KBM-7 (cell line): ENCODE results near the gene TBC1D25.
"Not testable (repeated sequence)": the region's sequence is repeated elsewhere in the genome, so short reads cannot be mapped to it uniquely, and the experiment has no call there.

Source experiments
- DNase-seq: peaks from one replicate; pipeline ENCODE4 v3.0.0-alpha.2; 2015
- in situ Hi-C: fragments of 300-500 bp; cut with MboI; formaldehyde crosslinking; loops from 2 replicates; pipeline ENCODE4 v1.14.3; 2020; ENCODE audit warnings: low sequenced_read_pairs, low pct_unique_long_range_greater_than_20kb, mixed read lengths

Gene TBC1D25

DNA sequence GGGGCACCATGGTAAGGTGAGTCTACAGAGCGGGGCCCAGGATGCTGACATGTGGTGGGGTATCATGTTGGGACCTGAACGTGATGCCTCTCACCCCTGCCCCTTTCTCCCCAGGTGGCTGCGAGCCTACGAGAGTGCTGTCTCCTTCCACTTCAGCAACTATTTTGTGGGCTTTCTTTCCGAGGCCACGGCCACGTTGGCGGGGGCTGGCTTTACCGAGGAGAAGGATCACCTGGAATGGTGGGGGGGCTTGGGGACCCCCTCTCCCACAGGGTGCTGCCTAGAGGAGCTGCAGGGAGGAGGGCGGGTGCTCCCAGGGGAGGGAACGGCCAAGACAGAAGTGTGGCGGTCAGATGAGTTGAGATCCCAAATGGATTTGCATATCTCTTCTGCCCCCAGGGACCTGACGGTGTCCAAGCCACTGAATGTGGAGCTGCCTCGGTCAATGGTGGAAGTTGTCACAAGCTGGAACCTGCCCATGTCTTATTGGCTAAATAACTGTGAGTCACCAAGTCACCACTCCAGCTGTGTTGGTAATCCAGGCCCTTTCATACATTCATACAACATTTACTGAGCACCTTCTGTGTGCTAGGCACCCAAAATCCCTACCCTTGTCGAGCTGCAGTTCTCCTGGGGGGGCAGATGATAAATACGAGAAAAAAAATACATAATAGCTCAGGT, 25.2 kb upstream of the TBC1D25 start:
- in situ Hi-C loops: no loop called here

DNA sequence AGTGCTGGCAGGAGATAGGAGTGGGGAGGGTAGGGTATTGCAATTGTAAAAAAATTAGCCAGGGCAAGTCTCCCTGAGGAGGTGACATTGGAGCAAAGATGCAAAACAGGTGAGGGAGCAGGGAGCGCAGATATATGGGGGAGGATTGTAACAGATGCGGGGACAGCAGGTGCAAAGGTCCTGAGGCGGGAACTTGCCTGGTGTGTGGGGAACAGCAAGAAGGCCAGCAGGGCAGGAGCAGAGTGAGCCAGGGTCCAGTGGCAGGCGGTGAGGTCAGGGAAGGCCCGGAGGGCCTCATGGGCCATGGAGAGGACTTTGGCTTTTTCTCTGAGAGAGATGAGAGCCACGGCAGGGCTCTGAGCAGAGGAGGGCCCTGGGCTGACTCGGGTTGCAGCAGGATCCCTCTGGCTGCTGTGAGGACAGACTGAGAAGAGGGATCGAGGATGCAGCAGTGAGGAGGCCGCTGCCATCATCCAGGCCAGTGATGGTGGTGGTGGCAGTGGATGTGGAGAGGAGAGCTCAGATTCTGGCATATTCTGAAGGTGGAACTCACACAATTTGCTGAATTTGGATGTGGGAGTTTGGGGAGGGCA, 24.6 kb upstream of the TBC1D25 start:
- no peak for DNase-seq
- in situ Hi-C loops: no loop called here

More for the DNA sequence above, 25.2 kb upstream of the TBC1D25 start:
- DNase-seq: no peak

DNA sequence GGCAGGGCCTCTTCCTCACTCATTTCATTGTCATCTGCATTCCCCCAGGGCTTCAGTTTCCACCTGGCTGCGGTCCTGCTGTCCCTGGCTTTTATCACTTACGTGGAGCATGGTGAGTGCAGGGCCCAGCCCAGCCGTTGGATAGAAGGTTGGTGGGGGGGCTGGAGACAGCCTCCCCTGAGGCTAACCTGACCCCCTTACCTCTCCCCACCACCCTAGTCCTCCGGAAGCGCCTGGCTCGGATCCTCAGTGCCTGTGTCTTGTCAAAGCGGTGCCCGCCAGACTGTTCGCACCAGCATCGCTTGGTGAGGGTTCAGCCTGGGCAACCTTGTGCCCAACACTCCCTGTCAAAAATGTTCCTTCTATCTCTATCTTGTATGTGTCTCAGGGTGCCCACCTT, 23.7 kb upstream of the TBC1D25 start:
- no peak for DNase-seq
- in situ Hi-C loops: no loop called here

DNA sequence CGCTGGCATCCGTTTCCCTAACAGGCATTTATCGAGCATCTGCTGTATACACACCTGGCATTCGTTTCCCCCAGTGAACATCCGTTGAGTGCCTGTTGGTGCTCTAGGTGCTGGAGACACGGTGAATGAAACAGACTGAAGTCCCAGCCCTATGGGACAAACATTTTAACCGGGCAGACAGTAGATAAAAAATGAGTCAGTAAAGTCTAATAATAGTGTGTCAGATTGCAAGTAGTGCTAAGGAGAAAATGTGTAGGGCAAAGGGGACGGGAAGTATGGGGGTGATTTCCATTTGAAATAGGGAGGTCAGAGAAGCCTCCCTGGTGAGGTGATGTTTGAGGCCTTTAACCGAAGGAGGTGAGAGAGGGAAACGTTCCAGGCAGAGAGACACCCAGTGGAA, 23.2 kb upstream of the TBC1D25 start:
- DNase-seq: no peak
- in situ Hi-C loops: no loop called here

DNA sequence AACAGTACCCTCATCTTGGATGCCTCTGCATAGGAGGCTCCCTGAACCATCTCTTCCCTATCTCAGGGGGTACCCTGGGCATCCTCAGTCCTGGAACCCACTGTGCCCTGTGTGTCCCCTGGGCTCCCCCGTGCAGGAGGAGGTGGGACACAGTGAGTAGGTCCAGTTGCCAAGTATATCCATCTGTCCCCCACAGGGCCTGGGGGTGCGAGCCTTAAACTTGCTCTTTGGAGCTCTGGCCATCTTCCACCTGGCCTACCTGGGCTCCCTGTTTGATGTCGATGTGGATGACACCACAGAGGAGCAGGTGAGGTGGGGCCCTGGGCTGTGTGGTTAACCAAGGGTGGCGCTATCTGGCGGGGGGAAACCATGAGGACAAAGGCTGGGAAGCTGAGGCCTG, 22.5 kb upstream of the TBC1D25 start:
- DNase-seq: no peak
- in situ Hi-C loops: no loop called here

DNA sequence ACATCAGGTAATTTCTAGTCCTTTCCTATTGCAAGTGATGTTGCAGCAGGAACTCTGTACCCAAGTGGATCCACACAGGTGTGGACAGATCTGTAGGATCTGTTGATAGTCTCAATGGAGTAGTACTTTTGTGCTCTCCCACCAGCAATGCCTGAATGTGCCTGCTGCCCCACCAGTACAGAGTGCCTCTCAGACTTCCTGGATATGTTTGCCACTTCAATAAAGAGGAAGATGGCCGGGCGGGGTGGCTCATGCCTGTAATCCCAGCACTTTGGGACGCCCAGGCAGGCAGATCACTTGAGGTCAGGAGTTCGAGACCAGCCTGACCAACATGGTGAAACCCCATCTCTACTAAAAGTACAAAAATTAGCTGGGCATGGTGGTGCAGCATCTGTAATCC, 20.0 kb upstream of the TBC1D25 start:
- in situ Hi-C loops: not testable (repeated sequence)
- peak; percentile 63 for DNase-seq

DNA sequence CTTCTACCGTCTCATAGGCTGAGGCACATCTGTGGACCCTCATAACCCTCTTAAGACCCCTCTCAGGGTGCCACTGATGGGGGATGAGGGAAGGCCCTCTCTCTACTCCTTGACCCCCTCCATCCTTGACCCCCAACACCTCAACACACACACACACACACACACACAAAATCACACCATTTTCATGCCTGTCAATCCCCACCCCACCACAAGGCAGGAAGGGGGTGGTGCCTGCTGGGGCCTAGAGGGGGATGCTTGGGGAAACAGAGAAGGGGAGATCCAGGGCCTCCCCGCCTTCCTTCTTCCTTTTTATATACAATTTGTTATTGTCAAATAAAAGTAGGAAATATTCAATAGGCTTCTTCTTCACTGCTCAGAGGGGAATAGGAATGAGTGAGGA, 19.1 kb upstream of the TBC1D25 start:
- DNase-seq: no peak
- in situ Hi-C loops: no loop called here

DNA sequence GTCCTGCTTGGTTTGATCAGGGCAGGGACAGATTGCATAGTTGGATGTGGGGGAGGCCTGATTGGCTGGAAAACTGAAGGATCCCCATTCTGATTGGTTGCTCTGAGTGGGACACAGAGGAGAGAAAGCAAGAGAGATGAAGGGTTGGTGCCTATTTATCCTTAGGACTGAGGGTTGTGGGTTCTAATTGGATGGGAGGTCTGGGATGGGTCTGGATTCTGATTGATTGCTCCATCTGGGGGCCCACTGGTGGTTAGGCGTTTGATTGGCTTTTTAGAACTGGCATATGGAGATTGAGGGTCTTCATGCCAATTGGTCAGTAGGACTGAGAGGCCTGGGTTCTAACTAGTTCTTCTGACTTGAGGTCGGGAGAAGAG, 18.6 kb upstream of the TBC1D25 start:
- in situ Hi-C loops: no loop called here
- DNase-seq: peak; percentile 39

DNA sequence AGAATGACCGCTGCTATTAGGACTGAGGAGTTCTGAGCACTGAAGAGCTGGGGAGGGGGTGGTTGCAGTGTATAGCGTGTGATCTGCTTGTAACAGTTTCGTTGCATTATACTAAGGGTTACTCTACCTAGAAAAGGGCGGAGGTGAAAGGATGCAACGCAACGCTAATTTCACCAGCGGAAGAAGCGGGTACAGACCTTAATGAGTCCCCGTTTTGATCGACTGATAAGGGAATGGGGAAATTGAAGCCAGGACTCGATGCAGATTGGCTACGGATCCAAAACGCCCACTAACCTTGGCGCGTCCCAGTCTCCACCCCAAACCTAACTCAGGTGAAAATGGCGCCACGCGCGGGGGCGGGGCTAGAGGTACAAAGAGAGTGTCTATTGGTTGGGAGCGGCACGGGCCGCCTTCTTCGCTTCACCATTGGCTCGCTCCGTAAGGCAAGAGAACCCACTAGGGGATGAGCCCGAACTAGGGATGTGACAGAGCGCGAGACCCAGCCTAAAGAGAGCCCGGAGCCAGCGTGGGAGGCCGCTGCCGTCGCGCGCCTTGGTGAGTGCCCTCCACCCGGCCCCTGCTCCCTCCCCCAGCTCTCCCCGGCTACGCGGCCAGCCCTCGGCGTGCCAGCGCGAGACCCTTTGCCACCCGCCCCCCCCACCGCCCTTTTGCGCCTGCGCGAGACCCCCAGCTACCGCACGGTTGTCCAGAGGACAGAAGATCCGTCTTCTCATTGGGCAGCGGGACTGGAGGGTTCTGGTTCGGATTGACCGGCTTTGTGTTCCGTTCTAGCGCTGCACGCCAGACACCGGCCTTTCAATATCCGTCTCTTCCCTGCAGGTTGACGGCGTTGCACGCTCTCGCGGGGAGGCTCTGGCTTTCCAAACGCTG, 17.9 kb upstream of the TBC1D25 start, which contains the start of gene EBP:
Gene EBP (plus strand): TSS at position 456 of the 891 bp plus-strand sequence. CDS start 1,964 bp downstream, outside the sequence.
- in situ Hi-C loops: no loop called here
- peak; percentile 99 for DNase-seq

DNA sequence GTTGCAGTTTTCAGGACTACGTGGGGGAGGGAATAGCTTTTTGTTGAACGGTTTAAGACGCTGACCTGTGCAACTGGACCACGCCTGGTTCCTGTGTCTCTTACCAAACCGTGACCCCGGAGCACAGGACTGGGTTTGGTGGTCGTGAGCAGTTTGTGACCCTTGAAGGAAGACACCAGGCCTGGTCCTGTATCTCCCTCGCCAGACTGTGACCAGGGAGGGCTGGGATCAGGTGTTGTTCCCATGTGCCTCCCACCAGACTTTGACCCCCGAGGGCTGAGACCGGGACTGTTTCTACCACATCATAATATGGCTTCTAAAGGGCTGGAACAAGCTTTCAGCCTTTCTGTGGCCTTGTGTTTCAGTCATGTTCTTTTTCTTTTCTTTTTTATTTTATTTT, 17.2 kb upstream of the TBC1D25 start:
- in situ Hi-C loops: no loop called here
- no peak for DNase-seq

DNA sequence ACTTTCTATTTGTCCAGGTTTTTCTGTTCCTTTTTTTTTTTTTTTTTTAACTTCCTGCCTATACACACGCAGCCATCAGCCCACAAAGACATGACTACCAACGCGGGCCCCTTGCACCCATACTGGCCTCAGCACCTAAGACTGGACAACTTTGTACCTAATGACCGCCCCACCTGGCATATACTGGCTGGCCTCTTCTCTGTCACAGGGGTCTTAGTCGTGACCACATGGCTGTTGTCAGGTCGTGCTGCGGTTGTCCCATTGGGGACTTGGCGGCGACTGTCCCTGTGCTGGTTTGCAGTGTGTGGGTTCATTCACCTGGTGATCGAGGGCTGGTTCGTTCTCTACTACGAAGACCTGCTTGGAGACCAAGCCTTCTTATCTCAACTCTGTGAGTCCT, 15.8 kb upstream of the TBC1D25 start:
- in situ Hi-C loops: no loop called here
- DNase-seq: peak; percentile 38

DNA sequence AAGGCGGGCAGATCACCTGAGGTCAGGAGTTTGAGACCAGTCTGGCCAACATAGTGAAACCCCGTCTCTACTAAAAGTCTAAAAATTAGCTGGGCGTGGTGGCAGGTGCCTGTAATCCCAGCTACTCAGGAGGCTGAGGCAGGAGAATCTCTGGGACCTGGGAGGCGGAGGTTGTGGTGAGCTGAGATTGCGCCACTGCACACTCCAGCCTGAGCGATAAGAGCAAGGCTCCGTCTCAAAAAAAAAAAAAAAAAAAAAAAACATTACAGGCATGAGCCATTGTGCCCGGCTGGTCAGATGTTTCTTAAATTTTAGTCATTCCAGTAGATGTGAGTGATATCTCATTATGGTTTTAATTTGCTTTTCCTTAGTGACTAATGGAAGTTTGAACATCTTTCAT, 13.7 kb upstream of the TBC1D25 start:
- in situ Hi-C loops, DNase-seq: not testable (repeated sequence)

DNA sequence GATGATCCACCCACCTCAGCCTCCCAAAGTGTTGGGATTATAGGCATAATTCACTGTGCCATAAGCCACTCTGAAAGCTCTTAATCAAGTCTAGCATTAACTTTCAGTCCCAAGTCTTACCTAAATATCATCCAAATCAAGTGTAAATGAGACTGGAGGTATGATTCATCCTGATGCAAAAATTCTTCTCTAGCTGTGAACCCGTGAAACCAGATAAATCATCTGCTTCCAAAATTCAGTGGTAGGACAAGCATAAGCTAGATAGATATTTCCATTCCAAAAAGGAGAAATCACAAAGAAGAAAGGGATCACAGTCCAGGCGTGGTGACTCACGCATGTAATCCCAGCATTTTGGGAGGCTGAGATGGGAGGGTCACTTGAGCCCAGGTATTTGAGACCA, 8.8 kb upstream of the TBC1D25 start:
- DNase-seq: no peak
- in situ Hi-C loops: no loop called here

DNA sequence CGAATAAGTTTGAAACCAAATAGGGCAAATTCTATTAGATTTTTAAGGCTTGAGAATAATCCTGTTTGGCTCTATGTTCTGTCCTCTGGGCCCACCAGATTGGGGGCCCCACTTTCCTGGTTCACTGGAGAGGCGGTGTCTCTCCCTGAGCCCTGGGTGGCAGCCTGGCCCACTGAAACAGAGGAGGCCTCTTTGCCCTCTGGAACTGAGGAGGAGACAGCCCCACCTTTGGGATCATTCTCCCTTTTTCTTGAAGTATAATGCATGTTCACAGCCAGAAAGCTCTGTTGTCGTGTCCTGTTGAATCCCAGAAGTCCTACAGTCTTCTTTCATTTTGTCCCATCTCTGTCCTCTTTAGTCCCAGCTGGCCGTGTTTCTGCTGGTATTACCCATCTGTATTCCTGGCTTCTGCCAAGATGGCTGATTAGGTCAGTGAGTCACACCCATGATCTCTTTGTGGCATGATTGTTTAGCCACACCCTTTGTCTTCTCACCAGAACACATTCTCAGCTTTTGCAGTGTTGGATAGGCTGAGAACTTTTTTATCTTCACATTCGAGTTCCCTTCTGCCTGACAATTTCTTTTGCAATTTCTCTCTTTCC, 8.1 kb upstream of the TBC1D25 start:
- in situ Hi-C loops: no loop called here
- DNase-seq: no peak

DNA sequence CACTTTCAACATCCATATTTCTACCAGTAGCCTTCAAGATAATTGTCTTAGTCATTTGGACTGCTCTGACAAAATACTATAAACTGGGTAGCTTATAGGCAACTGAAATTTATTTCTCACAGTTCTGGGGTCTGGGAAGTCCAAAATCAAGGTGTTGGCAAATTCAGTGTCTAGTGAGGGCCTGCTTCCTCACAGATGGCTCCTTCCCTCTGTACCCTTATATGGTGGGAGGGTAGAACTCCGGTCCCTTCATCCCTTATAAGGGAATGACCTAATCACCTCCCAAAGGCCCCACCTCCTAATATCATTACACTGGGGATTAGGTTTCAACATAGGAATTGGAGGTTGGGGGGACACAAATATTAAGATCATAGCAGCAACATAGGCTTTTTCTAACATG, 7.4 kb upstream of the TBC1D25 start:
- in situ Hi-C loops: no loop called here
- no peak for DNase-seq

DNA sequence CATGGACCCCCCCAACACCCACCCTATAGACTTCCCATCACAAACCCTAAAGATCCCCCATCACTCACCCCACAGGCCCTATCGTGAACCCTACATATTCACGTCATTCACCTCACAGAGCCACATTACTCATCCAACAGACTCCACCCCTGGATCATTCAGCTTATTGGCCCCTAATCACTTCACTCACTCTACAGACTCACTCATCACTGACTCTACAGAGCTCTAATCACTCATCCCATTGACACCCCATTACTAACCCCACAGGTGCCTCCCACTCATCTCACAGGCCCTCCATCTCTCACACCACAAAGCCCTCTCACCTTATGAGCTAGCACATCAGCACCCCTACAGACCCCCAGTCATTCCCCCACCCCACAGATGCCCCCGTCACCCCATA, 6.3 kb upstream of the TBC1D25 start:
- in situ Hi-C loops: no loop called here
- no peak for DNase-seq

DNA sequence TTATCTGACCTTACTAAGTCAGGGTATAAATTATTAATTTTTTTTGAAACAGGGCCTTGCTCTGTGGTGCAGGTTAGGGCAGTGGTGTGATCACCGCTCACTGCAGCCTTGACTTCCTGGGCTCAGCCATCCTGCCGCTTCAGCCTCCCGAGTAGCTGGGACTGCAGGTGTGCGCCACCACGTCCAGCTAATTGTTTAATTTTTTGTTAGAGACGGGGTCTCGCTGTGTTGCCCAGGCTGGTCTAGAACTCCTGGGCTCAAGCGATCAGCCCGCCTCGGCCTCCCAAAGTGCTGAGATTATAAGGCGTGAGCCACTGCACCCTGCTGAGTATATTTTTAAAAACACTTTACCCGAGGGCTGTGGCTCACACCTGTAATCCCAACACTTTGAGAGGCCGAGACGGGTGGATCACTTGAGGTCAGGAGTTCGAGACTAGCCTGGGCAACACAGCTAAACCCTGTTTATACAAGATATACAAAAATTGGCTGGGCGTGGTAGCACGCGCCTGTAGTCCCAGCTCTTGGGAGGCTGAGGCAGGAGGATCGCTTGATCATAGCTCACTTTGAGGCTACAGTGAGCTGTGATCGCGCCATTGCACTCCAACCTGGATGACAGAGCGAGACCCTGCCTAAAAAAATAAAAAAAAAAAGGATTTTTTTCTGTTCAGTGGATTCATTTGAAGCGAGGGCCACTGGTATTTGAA, 721 bp upstream of the TBC1D25 start:
- in situ Hi-C loops: no loop called here
- no peak for DNase-seq

DNA sequence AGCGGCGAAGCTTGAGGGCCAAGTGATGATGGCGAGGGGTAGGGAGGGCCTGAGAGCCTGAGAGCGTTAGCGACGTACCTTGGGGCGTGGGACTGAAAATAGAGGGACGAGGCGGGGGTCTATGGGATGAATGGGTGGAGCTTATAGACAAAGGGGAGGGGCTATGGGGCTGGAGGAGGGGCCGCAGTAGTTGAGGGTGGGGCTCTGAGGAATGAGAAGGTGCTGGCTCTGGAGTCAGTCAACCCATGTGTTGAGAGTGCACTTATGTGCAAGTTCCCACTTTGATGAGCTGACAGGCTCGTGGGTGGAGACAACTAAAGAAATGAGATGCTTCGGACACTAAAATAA, 488 bp downstream of the TBC1D25 start:
- no peak for DNase-seq
- in situ Hi-C loops: no loop called here

DNA sequence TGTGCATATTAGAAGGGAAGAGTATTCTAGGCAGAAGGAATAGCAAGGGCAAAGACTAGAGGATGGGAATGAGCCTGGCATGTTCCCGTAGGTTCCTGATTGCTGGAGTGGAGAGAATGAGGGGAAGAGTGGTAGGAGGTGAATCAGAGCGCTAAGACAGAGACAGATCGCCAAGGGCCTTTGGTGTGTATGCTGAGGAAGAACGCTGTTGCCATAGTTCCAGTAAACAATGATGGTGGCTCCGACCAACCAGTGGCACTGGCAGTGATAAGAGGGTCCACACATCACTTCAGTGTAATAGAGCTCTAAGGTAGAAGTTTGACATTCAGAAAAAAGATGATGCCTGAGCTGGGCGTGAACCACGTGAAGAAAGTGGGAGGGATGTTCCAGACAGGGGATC, 966 bp downstream of the TBC1D25 start:
- in situ Hi-C loops: no loop called here
- no peak for DNase-seq
